Nephron progenitor cell (in vitro differentiated cells): ENCODE measurements around the gene JAK1.

Source experiments
- DNase-seq: peaks from one replicate; pipeline ENCODE4 v3.0.0; 2021
- H3K27ac Mint-ChIP-seq: 2 replicates; pipeline ENCODE4 v1.8.0; 2021; ENCODE audit warnings: mild to moderate bottlenecking, moderate library complexity, mixed read lengths
- H3K27me3 Mint-ChIP-seq: 2 replicates; pipeline ENCODE4 v1.8.0; 2021; ENCODE audit warnings: mild to moderate bottlenecking, low read depth, mixed read lengths; ENCODE audit not compliant: poor library complexity
- H3K36me3 Mint-ChIP-seq: 2 replicates; pipeline ENCODE4 v1.8.0; 2021; ENCODE audit warnings: low read depth, mixed read lengths
- H3K4me1 Mint-ChIP-seq: 2 replicates; pipeline ENCODE4 v1.8.0; 2021; ENCODE audit warnings: mixed read lengths
- H3K4me3 Mint-ChIP-seq: 2 replicates; pipeline ENCODE4 v1.8.0; 2021; ENCODE audit warnings: mild to moderate bottlenecking, moderate library complexity, mixed read lengths
- H3K9me3 Mint-ChIP-seq: 2 replicates; pipeline ENCODE4 v1.8.0; 2021; ENCODE audit warnings: mild to moderate bottlenecking, moderate library complexity, mixed read lengths
- CTCF ChIP-seq: fragments of 200-600 bp; sonication (generic); IDR thresholded peaks from 2 replicates; pipeline ENCODE4 v1.5.0; 2021; ENCODE audit warnings: antibody characterized with exemption

Gene JAK1

DNA sequence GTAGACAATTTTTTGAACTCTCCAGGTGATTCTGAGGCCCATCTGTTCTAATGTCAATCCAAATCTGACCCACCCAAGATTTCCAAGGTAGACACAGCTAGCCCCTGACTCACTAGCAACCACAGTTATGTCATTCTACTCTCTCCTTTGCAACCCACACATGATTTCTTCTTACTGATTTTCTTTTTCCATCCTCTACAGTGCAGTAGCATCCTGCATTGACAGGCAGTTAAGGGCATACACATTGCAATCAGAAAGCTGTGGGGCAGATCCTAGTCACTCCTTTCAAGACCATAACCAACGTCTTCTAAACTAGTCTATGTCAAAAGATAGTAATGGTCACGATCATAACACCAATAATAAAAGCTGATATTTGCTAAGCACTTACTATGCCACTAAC lies 54.2 kb downstream of the JAK1 start:
- Mint-ChIP-seq H3K27me3 (peaks cover 17% of the 10 kb centered on the region), H3K36me3 (no peaks in the 10 kb centered on the region), H3K4me1 (peaks cover 4% of the 10 kb centered on the region), H3K9me3 (no peaks in the 10 kb centered on the region), H3K4me3 (no peak overlapping the region), H3K27ac (no peak overlapping the region)
- DNase-seq, result no peak
- no peak for TF ChIP-seq CTCF

DNA sequence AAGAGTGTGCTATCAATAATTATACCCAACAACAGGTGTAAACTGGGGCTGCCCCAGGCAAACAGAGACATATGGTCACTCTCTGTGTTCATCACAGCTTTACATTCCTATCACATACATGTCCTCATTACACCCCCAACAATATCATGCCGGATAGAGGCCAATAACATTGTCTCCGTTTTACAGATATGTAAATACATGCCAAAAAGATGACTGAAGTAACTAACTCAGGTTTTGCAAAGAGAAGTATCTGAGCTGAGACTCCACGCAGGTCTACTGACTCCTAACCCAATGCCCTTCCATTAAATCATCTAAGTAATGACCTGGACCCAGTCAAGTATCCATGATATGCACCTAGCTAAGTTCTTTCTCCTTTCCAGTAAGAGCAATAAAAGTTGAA lies 55.0 kb downstream of the JAK1 start:
- Mint-ChIP-seq H3K4me1 (peaks cover 4% of the 10 kb centered on the region), H3K9me3 (no peaks in the 10 kb centered on the region), H3K27ac (no peak overlapping the region), H3K4me3 (no peak overlapping the region), H3K36me3 (no peaks in the 10 kb centered on the region), H3K27me3 (peaks cover 14% of the 10 kb centered on the region)
- TF ChIP-seq CTCF, result no peak
- DNase-seq, result no peak

DNA sequence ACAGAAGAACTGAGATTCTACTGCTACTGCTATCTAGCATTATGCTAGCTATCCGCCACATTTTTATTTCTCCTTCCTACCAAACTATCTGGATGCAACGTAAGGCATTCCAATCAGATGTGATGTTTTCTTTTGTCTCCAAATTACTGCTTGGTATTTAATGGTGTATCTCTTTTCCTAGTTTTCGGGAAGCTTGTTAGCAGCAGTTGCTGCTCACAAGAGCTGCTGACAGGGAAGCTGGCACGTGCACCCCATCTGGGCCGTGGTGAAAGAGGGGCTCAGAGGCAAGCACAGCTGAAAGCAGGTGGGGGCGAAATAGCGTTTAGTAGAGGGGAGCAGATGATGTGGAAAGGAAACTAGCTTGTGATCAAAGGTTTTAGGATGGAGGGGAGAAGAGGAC lies 57.3 kb downstream of the JAK1 start:
- Mint-ChIP-seq H3K4me1 (no peaks in the 10 kb centered on the region), H3K4me3 (no peak overlapping the region), H3K27me3 (peaks cover 11% of the 10 kb centered on the region), H3K9me3 (no peaks in the 10 kb centered on the region), H3K27ac (peak overlapping the region; percentile 42), H3K36me3 (no peaks in the 10 kb centered on the region)
- no peak for TF ChIP-seq CTCF
- DNase-seq, result no peak

DNA sequence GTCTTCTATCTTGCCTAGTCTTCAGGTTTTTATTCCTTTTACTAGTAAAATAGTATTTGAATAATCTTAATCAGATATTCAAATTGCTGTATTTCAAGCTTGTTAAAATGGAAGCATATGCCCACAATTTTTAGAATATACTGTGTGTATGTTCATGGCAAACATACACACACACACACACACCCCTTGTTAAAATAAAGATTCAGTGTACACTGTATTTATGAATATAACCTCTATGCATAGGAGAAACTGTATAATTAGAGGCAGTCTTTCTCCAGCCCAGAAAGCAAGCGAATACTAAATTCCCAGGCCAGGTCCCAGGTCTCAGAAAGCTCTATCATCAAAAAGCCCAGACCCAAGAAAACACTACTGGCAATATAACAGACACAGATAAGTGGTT lies 57.8 kb downstream of the JAK1 start:
- TF ChIP-seq CTCF, result no peak
- Mint-ChIP-seq H3K4me1 (no peaks in the 10 kb centered on the region), H3K27me3 (peaks cover 8% of the 10 kb centered on the region), H3K9me3 (no peaks in the 10 kb centered on the region), H3K27ac (no peak overlapping the region), H3K4me3 (no peak overlapping the region), H3K36me3 (no peaks in the 10 kb centered on the region)
- DNase-seq, result no peak

GRCh38 chr1:64906447-64906846 lies 59.9 kb downstream of the JAK1 start:
- TF ChIP-seq CTCF, result no peak
- H3K9me3 Mint-ChIP-seq, result no peaks in the 10 kb centered on the region
- DNase-seq, result no peak
- H3K4me1 Mint-ChIP-seq, result no peaks in the 10 kb centered on the region
- H3K36me3 Mint-ChIP-seq, result no peaks in the 10 kb centered on the region
- no peak overlapping the region for H3K4me3 Mint-ChIP-seq
- no peak overlapping the region for H3K27ac Mint-ChIP-seq
- H3K27me3 Mint-ChIP-seq, result peaks cover 8% of the 10 kb centered on the region

GRCh38 chr1:64903593-64903992 lies 62.8 kb downstream of the JAK1 start:
- Mint-ChIP-seq H3K9me3 (no peaks in the 10 kb centered on the region), H3K36me3 (no peaks in the 10 kb centered on the region), H3K4me1 (no peaks in the 10 kb centered on the region), H3K27me3 (peaks cover 4% of the 10 kb centered on the region), H3K27ac (no peak overlapping the region), H3K4me3 (no peak overlapping the region)
- DNase-seq, result no peak
- no peak for TF ChIP-seq CTCF
